Measurements from ENCODE around the gene URGCP.

DNA sequence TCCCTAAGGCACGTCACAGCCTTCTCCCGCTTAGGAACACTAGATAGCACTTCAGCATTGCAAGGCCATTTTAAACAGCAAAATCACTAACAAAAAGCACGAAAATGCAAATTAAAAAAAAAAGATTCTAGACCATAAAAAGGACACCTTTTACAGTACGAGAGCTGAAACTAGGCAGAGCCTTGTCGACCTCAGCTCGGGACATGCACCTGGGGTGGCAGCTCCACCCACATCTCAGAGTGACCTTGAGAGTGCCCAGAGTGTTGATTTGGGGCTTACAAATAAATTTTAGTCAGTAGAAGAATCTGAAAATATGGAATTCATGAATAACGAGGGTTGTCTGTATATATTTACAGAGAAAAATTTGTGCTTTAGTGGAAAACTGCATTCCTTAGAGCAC lies 38.2 kb downstream of the URGCP start:
- no peak for TF ChIP-seq POLR2A (IDR thresholded peaks at IDR 0.05)
- TF ChIP-seq, protein P1, sequence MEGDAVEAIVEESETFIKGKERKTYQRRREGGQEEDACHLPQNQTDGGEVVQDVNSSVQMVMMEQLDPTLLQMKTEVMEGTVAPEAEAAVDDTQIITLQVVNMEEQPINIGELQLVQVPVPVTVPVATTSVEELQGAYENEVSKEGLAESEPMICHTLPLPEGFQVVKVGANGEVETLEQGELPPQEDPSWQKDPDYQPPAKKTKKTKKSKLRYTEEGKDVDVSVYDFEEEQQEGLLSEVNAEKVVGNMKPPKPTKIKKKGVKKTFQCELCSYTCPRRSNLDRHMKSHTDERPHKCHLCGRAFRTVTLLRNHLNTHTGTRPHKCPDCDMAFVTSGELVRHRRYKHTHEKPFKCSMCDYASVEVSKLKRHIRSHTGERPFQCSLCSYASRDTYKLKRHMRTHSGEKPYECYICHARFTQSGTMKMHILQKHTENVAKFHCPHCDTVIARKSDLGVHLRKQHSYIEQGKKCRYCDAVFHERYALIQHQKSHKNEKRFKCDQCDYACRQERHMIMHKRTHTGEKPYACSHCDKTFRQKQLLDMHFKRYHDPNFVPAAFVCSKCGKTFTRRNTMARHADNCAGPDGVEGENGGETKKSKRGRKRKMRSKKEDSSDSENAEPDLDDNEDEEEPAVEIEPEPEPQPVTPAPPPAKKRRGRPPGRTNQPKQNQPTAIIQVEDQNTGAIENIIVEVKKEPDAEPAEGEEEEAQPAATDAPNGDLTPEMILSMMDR (IDR thresholded peaks at IDR 0.05): no peak

Measured in thyroid gland (tissue), 4 donors.